Measurements from ENCODE around the gene PEAK1. TPM values are rescaled to one million over a fixed set of nuclear protein-coding genes. Genes with fewer than 3 reads are reported as not detected.

The PEAK1 gene, protein sequence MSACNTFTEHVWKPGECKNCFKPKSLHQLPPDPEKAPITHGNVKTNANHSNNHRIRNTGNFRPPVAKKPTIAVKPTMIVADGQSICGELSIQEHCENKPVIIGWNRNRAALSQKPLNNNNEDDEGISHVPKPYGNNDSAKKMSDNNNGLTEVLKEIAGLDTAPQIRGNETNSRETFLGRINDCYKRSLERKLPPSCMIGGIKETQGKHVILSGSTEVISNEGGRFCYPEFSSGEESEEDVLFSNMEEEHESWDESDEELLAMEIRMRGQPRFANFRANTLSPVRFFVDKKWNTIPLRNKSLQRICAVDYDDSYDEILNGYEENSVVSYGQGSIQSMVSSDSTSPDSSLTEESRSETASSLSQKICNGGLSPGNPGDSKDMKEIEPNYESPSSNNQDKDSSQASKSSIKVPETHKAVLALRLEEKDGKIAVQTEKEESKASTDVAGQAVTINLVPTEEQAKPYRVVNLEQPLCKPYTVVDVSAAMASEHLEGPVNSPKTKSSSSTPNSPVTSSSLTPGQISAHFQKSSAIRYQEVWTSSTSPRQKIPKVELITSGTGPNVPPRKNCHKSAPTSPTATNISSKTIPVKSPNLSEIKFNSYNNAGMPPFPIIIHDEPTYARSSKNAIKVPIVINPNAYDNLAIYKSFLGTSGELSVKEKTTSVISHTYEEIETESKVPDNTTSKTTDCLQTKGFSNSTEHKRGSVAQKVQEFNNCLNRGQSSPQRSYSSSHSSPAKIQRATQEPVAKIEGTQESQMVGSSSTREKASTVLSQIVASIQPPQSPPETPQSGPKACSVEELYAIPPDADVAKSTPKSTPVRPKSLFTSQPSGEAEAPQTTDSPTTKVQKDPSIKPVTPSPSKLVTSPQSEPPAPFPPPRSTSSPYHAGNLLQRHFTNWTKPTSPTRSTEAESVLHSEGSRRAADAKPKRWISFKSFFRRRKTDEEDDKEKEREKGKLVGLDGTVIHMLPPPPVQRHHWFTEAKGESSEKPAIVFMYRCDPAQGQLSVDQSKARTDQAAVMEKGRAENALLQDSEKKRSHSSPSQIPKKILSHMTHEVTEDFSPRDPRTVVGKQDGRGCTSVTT (N-terminal part only)
- 10 to 100 TPM; 36.0 to 38.5 TPM for total RNA-seq

DNA sequence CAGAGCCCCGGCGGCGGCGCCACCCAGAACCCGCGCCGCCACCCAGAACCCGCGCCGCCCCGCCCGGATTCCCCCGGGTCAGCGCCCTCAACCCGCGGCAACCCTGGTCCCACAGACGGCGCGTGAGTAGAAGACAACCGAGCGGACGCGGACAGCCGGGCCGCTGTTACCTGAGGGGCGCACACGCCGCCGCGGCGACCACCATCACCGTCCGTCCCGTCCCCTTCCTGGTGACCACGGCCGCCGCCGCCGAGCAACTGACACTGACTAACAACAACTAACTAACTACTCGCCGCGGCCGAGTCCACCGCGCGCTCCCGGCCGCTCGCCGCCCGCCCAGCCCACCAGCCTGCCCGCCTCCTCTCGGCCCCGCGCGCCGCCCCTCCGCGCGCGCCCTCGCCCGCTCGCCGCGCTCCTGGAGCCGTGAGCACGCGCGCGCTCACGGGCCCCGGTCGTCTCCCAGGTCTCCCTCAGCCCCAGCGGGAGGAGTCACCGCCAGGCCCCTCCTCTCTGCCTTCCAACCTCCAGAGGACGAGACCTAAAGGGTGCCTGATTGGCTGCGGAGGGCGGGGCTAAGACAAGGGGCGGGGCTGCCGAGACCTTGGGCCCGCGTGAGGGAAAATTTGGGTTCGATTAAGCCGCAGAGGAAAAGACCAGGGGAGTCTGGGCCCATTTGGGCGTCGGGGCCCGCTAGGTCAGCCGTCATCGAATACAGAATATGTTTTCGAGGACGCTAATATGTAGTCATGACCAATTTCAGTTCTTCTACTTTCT, at the start of gene PEAK1:
Gene PEAK1, minus strand, starts transcription at position 269 of the 774 bp plus-strand sequence. CDS start 238,178 bp downstream, outside the sequence.

DNA sequence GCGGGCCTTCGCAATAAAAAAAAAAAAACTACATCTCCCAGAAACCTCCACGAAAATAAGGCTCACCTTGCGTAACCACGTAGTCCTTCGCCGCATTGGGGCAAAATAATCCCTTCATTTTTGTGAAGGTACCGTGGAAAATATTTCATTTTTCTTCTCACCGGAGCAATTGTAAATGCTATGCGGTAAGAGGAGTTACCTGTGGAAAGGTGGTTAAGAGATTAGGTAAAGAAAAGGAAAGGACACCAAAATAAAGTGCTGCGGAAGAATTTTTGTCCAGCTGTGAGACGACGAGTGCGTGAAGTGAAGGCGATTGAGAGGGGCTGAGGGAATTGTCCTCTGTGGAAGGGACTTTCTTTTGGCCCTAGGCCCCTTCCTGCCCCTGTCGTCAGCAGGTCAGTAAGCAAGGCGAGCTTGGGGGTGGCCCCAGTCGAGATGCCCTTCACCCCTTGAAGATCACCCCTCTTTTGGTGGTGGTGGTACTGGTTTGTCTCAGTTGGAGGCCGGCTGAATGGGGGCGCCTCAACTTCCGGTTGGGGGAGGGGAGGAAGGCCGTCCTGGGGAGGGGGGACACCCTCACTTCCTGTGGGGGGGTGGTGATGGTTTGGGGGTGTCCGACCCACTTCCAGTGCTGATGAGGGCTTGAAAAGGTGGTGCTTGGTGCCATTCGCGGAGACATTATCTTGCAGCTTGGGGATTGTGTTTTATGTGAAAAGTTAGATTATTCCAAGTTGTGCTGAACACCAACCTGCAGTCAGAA, 886 bp upstream of the PEAK1 start, which contains the start of gene HMG20A:
Gene HMG20A, plus strand, starts transcription at position 279 of the 760 bp plus-strand sequence. CDS start 37,520 bp downstream, outside the sequence.

DNA sequence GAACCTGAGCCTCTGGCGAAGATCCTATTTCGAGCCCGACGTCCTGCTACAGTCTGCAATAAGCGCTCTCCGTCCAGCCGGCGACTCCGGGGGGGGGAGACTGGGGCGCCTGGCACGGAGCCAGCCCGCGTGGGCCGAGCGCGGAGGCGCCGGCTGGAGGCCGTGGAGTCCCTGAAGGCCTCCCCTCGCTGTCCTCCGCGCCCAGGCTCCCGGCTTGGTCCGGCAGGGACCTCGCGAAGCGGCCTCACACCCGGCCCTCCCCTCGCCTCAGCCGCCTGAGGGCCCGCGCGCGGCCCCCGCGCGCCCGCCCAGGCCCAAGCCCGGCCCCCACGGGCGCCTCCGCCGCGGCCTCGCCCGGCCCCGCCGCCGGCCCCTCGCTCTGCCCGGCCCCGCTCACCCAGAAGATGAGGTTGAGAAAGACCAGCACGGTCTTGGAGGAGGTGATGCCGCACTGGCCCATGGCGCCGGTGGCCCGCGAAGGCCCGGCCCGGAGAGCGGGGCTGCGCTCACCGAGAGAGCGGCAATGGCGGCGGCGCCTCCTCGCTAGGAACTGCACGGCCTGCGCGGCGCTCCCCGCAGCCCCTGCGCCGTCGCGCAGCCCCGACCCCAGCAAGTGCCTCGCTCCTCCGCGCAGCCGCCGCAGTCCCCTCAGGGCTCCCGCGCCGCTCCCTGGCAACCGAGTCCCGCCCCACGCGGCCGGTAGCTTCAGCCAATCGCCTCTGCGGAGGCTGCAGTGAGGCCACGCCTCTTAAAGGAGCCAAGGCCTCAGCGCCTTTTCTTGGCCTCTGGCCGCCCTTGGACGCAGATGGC, 349.2 kb downstream of the PEAK1 start, which contains the start of gene TSPAN3:
Gene TSPAN3, minus strand, starts transcription at position 615 of the 810 bp plus-strand sequence. Its CDS starts 155 bp downstream, at position 460.

Other genes with a start within 250 kb of the PEAK1 start
- gene HMG20A, start 784 bp upstream of the PEAK1 start, total RNA-seq = 10 to 100 TPM; 35.6 to 36.8 TPM
- 1 to 10 TPM; 4.0 to 8.3 TPM for gene LINGO1, start 212.8 kb upstream of the PEAK1 start, total RNA-seq

Measured in melanocyte of skin (primary cell).